Measurements from ENCODE around the gene RBM20. TPM values are rescaled to one million over a fixed set of nuclear protein-coding genes. Genes with fewer than 3 reads are reported as not detected.
"Not testable (repeated sequence)": the region's sequence is repeated elsewhere in the genome, so short reads cannot be mapped to it uniquely, and the experiment has no call there.

The RBM20 gene
- total RNA-seq, 1 experiment from 2014 or later, result 0.10 TPM

GRCh38 chr10:110704906-110705476, 60.9 kb downstream of the RBM20 start:
- H3K4me3 ChIP-seq (ENCODE audit: low read depth in 2 of 2, low read length in 2 of 2), result no peak overlapping the region
- no peaks in the 10 kb centered on the region for H3K36me3 ChIP-seq (ENCODE audit: control insufficient read depth, insufficient read depth, low read length)
- DNase-seq (ENCODE audit: low read depth, low spot score), result no peak
- H3K9me3 ChIP-seq (ENCODE audit: control insufficient read depth, insufficient read depth, low read depth, low read length), result no peaks in the 10 kb centered on the region
- H3K27ac ChIP-seq (ENCODE audit: low read length), result no peak overlapping the region
- no peak for ATAC-seq
- BruUV-seq (replicated peaks), result no TSS peak
- POLR2A ChIA-PET, result no interaction called here
- peaks cover 8% of the 10 kb centered on the region; the same call in 1 of the 2 replicates for H3K27me3 ChIP-seq (ENCODE audit: control insufficient read depth, insufficient read depth, low read length)
- intact Hi-C loops (cut with micrococcal nuclease; ENCODE audit: unreplicated experiment), result no loop called here
- in situ Hi-C loops (cut with HindIII; ENCODE audit: low pct_unique_long_range_greater_than_20kb, low sequenced_read_pairs), result no loop called here
- peaks cover 2% of the 10 kb centered on the region; the same call in 1 of the 2 replicates for H3K4me1 ChIP-seq (ENCODE audit: control insufficient read depth, insufficient read depth, low read length)
- TF ChIP-seq REST (IDR thresholded peaks at IDR 0.05; ENCODE audit: insufficient read depth in 1 of 2, low read depth in 2 of 2, low read length in 1 of 2), result no peak
- TF ChIP-seq, protein P1, sequence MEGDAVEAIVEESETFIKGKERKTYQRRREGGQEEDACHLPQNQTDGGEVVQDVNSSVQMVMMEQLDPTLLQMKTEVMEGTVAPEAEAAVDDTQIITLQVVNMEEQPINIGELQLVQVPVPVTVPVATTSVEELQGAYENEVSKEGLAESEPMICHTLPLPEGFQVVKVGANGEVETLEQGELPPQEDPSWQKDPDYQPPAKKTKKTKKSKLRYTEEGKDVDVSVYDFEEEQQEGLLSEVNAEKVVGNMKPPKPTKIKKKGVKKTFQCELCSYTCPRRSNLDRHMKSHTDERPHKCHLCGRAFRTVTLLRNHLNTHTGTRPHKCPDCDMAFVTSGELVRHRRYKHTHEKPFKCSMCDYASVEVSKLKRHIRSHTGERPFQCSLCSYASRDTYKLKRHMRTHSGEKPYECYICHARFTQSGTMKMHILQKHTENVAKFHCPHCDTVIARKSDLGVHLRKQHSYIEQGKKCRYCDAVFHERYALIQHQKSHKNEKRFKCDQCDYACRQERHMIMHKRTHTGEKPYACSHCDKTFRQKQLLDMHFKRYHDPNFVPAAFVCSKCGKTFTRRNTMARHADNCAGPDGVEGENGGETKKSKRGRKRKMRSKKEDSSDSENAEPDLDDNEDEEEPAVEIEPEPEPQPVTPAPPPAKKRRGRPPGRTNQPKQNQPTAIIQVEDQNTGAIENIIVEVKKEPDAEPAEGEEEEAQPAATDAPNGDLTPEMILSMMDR (IDR thresholded peaks at IDR 0.05), result no peak
- no peak for TF ChIP-seq SIN3A (IDR thresholded peaks at IDR 0.05; ENCODE audit: borderline replicate concordance, insufficient read depth, low read depth, low read length)
- no peak for TF ChIP-seq POLR2AphosphoS5 (IDR thresholded peaks at IDR 0.05; ENCODE audit: low read depth, low read length)
- TF ChIP-seq TCF7L2 (IDR thresholded peaks at IDR 0.05; ENCODE audit: low read depth, low read length), result no peak
- CTCF ChIA-PET, result no interaction called here

- H3K9me3 ChIP-seq (ENCODE audit: control insufficient read depth, insufficient read depth, low read depth, low read length); intact Hi-C loops (cut with micrococcal nuclease; ENCODE audit: unreplicated experiment); H3K27me3 ChIP-seq (ENCODE audit: control insufficient read depth, insufficient read depth, low read length); H3K4me1 ChIP-seq (ENCODE audit: control insufficient read depth, insufficient read depth, low read length); POLR2A ChIA-PET; in situ Hi-C loops (cut with HindIII; ENCODE audit: low pct_unique_long_range_greater_than_20kb, low sequenced_read_pairs); DNase-seq (ENCODE audit: low read depth, low spot score); H3K36me3 ChIP-seq (ENCODE audit: control insufficient read depth, insufficient read depth, low read length); ATAC-seq; CTCF ChIA-PET; BruUV-seq (replicated peaks); H3K27ac ChIP-seq (ENCODE audit: low read length); H3K4me3 ChIP-seq (ENCODE audit: low read depth in 2 of 2, low read length in 2 of 2): not testable (repeated sequence)
Measured at GRCh38 chr10:110705596-110705995, 61.5 kb downstream of the RBM20 start.

DNA sequence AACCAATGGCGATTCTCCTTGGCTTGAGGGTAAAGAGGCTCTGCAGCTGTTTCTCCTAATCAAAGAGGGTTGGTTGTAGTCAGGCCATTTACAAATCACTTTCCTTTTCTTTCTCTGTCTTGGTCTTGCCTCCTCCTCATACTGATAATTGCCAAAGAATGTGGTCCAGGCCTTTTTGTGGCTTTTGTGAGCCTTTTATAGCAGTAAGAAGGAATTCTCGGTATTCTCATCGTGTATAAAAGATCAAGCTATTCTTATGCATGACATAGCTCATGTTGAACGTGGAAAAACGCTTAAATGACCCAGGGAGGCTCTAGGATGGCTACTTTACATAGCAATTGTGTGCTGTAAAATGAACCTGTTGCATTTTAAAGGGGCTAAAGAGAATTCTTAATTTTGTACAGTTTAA, 62.6 kb downstream of the RBM20 start:
- Histone ChIP-seq H3K27me3 (ENCODE audit: control insufficient read depth, insufficient read depth, low read length) (peaks cover 8% of the 10 kb centered on the region; the same call in 1 of the 2 replicates), H3K36me3 (ENCODE audit: control insufficient read depth, insufficient read depth, low read length) (no peaks in the 10 kb centered on the region), H3K9me3 (ENCODE audit: control insufficient read depth, insufficient read depth, low read depth, low read length) (no peaks in the 10 kb centered on the region), H3K27ac (ENCODE audit: low read length) (no peak overlapping the region), H3K4me1 (ENCODE audit: control insufficient read depth, insufficient read depth, low read length) (no peaks in the 10 kb centered on the region), H3K4me3 (ENCODE audit: low read depth in 2 of 2, low read length in 2 of 2) (no peak overlapping the region)
- DNase-seq (ENCODE audit: low read depth, low spot score) (no peak), ATAC-seq (peak; percentile 30; the same call in 1 of the 2 replicates)
- CTCF ChIA-PET, result no interaction called here
- no TSS peak for BruUV-seq (replicated peaks)
- no peak for TF ChIP-seq TCF7L2 (IDR thresholded peaks at IDR 0.05; ENCODE audit: low read depth, low read length)
- intact Hi-C loops (cut with micrococcal nuclease; ENCODE audit: unreplicated experiment) (no loop called here), in situ Hi-C loops (cut with HindIII; ENCODE audit: low pct_unique_long_range_greater_than_20kb, low sequenced_read_pairs) (no loop called here)
- POLR2A ChIA-PET, result interaction anchor here (0.6 kb wide), 1 partner anchor 29 kb away, joined by 4 read pairs; no protein-coding TSS in a partner anchor

Measured in Panc1 (cell line).